Uterus (tissue), 2 donors: ENCODE results near the gene CCNYL1.

Experiments
- POLR2A ChIP-seq, 2 donors: fragments of 450-650 bp; IDR thresholded peaks; one replicate each; pipeline ENCODE4 v1.6.1; 2016; ENCODE audit warnings: antibody characterized with exemption in 2 of 2, mild to moderate bottlenecking in 1 of 2, moderate library complexity in 1 of 2
- TF ChIP-seq, protein P1 (sequence below), 4 experiments: fragments of 200-600 bp in 2 of 4; fragments of 450-650 bp in 2 of 4; sonication (generic) in 2 of 4; IDR thresholded peaks; one replicate each; pipeline ENCODE4 v1.5.1; 2016 to 2019; ENCODE audit warnings: antibody characterized with exemption in 4 of 4, mild to moderate bottlenecking in 2 of 4, moderate library complexity in 1 of 4

DNA sequence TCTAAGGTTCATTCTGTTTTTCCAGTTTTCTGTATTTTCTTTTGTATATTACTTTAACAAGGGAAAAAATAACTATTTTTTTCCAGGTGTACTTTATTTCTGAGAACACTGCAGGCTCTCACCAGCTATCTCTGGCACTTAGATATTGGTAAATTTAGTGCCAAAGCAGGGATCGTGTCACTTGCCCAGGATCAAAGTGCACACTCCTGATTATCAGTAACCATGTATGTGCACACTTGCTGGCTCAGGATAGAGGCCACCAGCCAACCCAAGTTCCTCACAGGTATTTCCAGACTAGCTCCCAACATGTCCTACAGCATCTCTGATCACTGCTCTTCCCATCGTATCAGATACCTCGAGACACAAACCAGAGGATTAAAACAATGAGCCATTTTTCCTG is 64.0 kb downstream of the CCNYL1 start:
- TF ChIP-seq, protein P1, sequence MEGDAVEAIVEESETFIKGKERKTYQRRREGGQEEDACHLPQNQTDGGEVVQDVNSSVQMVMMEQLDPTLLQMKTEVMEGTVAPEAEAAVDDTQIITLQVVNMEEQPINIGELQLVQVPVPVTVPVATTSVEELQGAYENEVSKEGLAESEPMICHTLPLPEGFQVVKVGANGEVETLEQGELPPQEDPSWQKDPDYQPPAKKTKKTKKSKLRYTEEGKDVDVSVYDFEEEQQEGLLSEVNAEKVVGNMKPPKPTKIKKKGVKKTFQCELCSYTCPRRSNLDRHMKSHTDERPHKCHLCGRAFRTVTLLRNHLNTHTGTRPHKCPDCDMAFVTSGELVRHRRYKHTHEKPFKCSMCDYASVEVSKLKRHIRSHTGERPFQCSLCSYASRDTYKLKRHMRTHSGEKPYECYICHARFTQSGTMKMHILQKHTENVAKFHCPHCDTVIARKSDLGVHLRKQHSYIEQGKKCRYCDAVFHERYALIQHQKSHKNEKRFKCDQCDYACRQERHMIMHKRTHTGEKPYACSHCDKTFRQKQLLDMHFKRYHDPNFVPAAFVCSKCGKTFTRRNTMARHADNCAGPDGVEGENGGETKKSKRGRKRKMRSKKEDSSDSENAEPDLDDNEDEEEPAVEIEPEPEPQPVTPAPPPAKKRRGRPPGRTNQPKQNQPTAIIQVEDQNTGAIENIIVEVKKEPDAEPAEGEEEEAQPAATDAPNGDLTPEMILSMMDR (IDR thresholded peaks at IDR 0.05) = no peak
- TF ChIP-seq POLR2A (IDR thresholded peaks at IDR 0.05) = no peak
